Keratinocyte (primary cell): Measurements from ENCODE around the gene POM121L2. TPM values are rescaled to one million over a fixed set of nuclear protein-coding genes. Genes with fewer than 3 reads are reported as not detected.

Experiments used
- DNase-seq: peaks from one replicate; pipeline ENCODE4 v3.0.0-alpha.2; 2011; ENCODE audit warnings: low read depth, missing footprints, low spot score
- FAIRE-seq: peaks from 2 replicates; lab custom pipeline; 2011; peaks lifted over from hg19 to GRCh38; lab: Jason Lieb, UNC
- H2AFZ ChIP-seq: 2 replicates; pipeline ENCODE4 v1.6.0; 2012; ENCODE audit warnings: low read length, control low read depth, inconsistent platforms; ENCODE audit not compliant: control insufficient read depth
- H3K27ac ChIP-seq: 2 replicates; pipeline ENCODE4 v1.5.1; 2011; ENCODE audit warnings: low read length; ENCODE audit not compliant: control insufficient read depth, insufficient read depth
- H3K27me3 ChIP-seq: 3 replicates; pipeline ENCODE4 v1.6.0; 2011; ENCODE audit warnings: low read length; ENCODE audit not compliant: control insufficient read depth, insufficient read depth; ENCODE audit errors: extremely low read depth
- H3K36me3 ChIP-seq, 2 experiments: 2 replicates in 1 of 2; 3 replicates in 1 of 2; pipeline ENCODE4 v1.5.1; 2011; ENCODE audit warnings: low read length in 2 of 2, mild to moderate bottlenecking in 1 of 2; ENCODE audit not compliant: control insufficient read depth in 2 of 2, insufficient read depth in 2 of 2; ENCODE audit errors: extremely low read depth in 1 of 2
- H3K4me1 ChIP-seq: 3 replicates; pipeline ENCODE4 v1.5.1; 2011; ENCODE audit warnings: low read length; ENCODE audit not compliant: control insufficient read depth, insufficient read depth; ENCODE audit errors: extremely low read depth
- H3K4me2 ChIP-seq: 3 replicates; pipeline ENCODE4 v1.6.0; 2011; ENCODE audit warnings: low read depth, low read length; ENCODE audit not compliant: control insufficient read depth, insufficient read depth; ENCODE audit errors: extremely low read depth
- H3K4me3 ChIP-seq, 3 experiments: fragments of 200-600 bp in 1 of 3; sonication (generic) in 1 of 3; 2 replicates in 2 of 3; 3 replicates in 1 of 3; pipeline ENCODE4 v1.5.1; 2011 to 2016; ENCODE audit warnings: low read length in 3 of 3, mild to moderate bottlenecking in 3 of 3, control low read depth in 2 of 3, inconsistent platforms in 1 of 3, low read depth in 1 of 3, mixed read lengths in 1 of 3, mixed run types in 1 of 3, moderate library complexity in 1 of 3; ENCODE audit not compliant: control insufficient read depth in 2 of 3, insufficient read depth in 2 of 3; ENCODE audit errors: extremely low read depth in 1 of 3
- H3K79me2 ChIP-seq: 2 replicates; pipeline ENCODE4 v1.6.0; 2012; ENCODE audit warnings: low read length; ENCODE audit not compliant: control insufficient read depth, insufficient read depth
- H3K9ac ChIP-seq: 3 replicates; pipeline ENCODE4 v1.6.0; 2011; ENCODE audit warnings: low read length; ENCODE audit not compliant: control insufficient read depth, insufficient read depth; ENCODE audit errors: extremely low read depth
- H3K9me1 ChIP-seq: 3 replicates; pipeline ENCODE4 v1.6.0; 2011; ENCODE audit warnings: low read length; ENCODE audit not compliant: control insufficient read depth, insufficient read depth; ENCODE audit errors: extremely low read depth
- H3K9me3 ChIP-seq: 2 replicates; pipeline ENCODE4 v1.5.1; 2012; ENCODE audit warnings: low read depth, low read length; ENCODE audit not compliant: control insufficient read depth
- H4K20me1 ChIP-seq: 3 replicates; pipeline ENCODE4 v1.6.0; 2011; ENCODE audit warnings: low read length; ENCODE audit not compliant: control insufficient read depth, insufficient read depth; ENCODE audit errors: extremely low read depth
- CTCF ChIP-seq, 3 experiments: IDR thresholded peaks in 1 of 3; conservative IDR thresholded peaks in 1 of 3; optimal IDR thresholded peaks in 1 of 3; 2 replicates in 2 of 3; 3 replicates in 1 of 3; pipeline versions ENCODE3 to v1.5.1; 2011; ENCODE audit warnings: low read length in 3 of 3, mild to moderate bottlenecking in 3 of 3, moderate library complexity in 2 of 3, control low read depth in 1 of 3, inconsistent platforms in 1 of 3; ENCODE audit not compliant: insufficient read depth in 2 of 3; ENCODE audit errors: extremely low read depth in 1 of 3
- EZH2 ChIP-seq: IDR thresholded peaks from one replicate; pipeline ENCODE4 v1.6.1; 2012; ENCODE audit warnings: inconsistent platforms, mild to moderate bottlenecking, low read length, moderate library complexity
- dilution Hi-C: fragments of 300-500 bp; cut with MboI; formaldehyde crosslinking; loops from one replicate; pipeline ENCODE4 v1.7.0; 2020; ENCODE audit warnings: low sequenced_read_pairs; ENCODE audit not compliant: extremely low pct_ligation_motif_present
- polyA plus RNA-seq, 5 experiments: library from polyadenylated mRNA; depleted of rRNA in 3 of 5; stranded (reverse) in 3 of 5; stranded (forward) in 1 of 5; unstranded in 1 of 5; fragments of >200 nt; gene quantifications; 1 replicate in 1 of 5; 2 replicates in 3 of 5; 3 replicates in 1 of 5; pipeline versions ENCODE4 v1.2.1 to v1.2.3, GENCODE V29; 2011 to 2012; ENCODE audit warnings: missing spikeins in 2 of 5, low read depth in 1 of 5, low replicate concordance in 1 of 5

POM121L2 gene
- polyA plus RNA-seq, 1 donor (not counting 4 experiments of a cell fraction or from before 2014, with no cell fraction given), result not detected

DNA sequence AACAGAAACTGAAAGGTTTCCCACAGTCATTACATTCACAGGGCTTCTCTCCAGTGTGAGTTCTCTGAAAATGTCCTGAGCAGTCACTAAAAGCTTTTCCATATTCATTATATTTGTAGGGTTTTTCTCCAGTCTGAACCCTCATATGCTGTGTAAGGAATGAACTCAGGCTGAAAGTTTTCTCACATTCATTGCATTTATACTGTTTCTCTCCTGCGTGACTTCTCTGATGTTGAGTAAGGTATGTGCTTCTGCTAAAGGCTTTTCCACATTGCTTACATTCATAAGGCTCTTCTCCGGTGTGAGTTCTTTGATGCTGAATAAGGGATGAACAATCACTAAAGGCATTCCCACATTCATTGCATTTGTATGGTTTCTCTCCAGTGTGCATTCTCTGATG lies 46.7 kb upstream of the POM121L2 start:
- Histone ChIP-seq H3K4me3 (no peak overlapping the region), H2AFZ (no peak overlapping the region), H3K36me3 (no peaks in the 10 kb centered on the region), H3K27ac (no peak overlapping the region), H3K79me2 (no peaks in the 10 kb centered on the region), H3K9me1 (no peaks in the 10 kb centered on the region), H3K27me3 (no peaks in the 10 kb centered on the region), H3K4me2 (no peak overlapping the region), H4K20me1 (no peaks in the 10 kb centered on the region), H3K4me1 (no peaks in the 10 kb centered on the region), H3K9me3 (peaks cover 13% of the 10 kb centered on the region), H3K9ac (no peak overlapping the region)
- TF ChIP-seq EZH2 (no peak), CTCF (optimal IDR thresholded peaks at IDR 0.05 in 1 of 3, IDR thresholded peaks at IDR 0.05 in 1 of 3, conservative IDR thresholded peaks at IDR 0.05 in 1 of 3; ENCODE audit: extremely low read depth in 1 of 3, insufficient read depth in 2 of 3, low read length in 3 of 3) (no peak)
- dilution Hi-C loops, result no loop called here
- DNase-seq (no peak), FAIRE-seq (no peak)

DNA sequence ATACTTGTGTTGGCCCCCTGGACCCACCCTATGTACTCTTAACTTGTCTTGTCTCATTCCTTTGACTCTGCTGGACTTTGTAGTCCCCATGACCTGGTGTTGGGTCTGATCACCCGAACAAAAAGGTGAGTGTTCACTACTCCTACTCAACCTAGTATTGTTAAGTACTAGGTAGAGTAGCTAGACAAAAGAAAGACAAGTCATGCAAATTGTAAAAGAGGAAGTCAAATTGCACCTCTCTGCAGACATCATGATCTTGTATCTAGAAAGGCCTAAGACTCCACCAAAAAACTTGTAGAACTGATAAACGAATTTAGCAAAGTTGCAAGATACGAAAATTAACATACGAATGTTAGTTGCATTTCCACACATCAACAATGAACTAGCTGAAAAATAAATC lies 40.8 kb upstream of the POM121L2 start:
- DNase-seq, result no peak
- TF ChIP-seq CTCF (optimal IDR thresholded peaks at IDR 0.05 in 1 of 3, IDR thresholded peaks at IDR 0.05 in 1 of 3, conservative IDR thresholded peaks at IDR 0.05 in 1 of 3; ENCODE audit: extremely low read depth in 1 of 3, insufficient read depth in 2 of 3, low read length in 3 of 3), result no peak
- no peak for TF ChIP-seq EZH2
- H3K79me2 ChIP-seq, result no peaks in the 10 kb centered on the region
- no peak overlapping the region for H3K27ac ChIP-seq
- H3K9me3 ChIP-seq, result peaks cover 6% of the 10 kb centered on the region
- H3K9me1 ChIP-seq, result no peaks in the 10 kb centered on the region
- H3K4me2 ChIP-seq, result no peak overlapping the region
- dilution Hi-C loops, result no loop called here
- FAIRE-seq, result no peak
- no peak overlapping the region for H3K9ac ChIP-seq
- H4K20me1 ChIP-seq, result no peaks in the 10 kb centered on the region
- no peak overlapping the region for H2AFZ ChIP-seq
- H3K4me1 ChIP-seq, result no peaks in the 10 kb centered on the region
- no peak overlapping the region for H3K4me3 ChIP-seq
- no peaks in the 10 kb centered on the region for H3K27me3 ChIP-seq
- no peaks in the 10 kb centered on the region for H3K36me3 ChIP-seq
